ENCODE data around the gene TNFSF9. TPM values are rescaled to one million over a fixed set of nuclear protein-coding genes. Genes with fewer than 3 reads are reported as not detected.

TNFSF9 gene
- polyA plus RNA-seq, 1 of the 3 experiments (the other 2 are of a cell fraction): 10.7 TPM

GRCh38 chr19:6490134-6490533, 40.7 kb upstream of the TNFSF9 start:
- Histone ChIP-seq H3K9me2 (no peaks in the 10 kb centered on the region), H3K9ac (no peak overlapping the region), H3K79me2 (ENCODE audit: insufficient read depth) (no peaks in the 10 kb centered on the region), H3K36me3 (replicated peaks in 1 of 2; ENCODE audit: control insufficient read depth in 1 of 2, insufficient read depth in 2 of 2, low read length in 1 of 2) (no peaks in the 10 kb centered on the region), H3K4me2 (peak overlapping the region; percentile 5; the same call in 1 of the 2 replicates), H2AFZ (ENCODE audit: low read depth) (no peak overlapping the region), H3K9me3 (no peaks in the 10 kb centered on the region), H3K4me3 (ENCODE audit: low read depth in 2 of 2, low read length in 1 of 2) (no peak overlapping the region), H4K20me1 (ENCODE audit: insufficient read depth) (no peaks in the 10 kb centered on the region), H3K27ac (ENCODE audit: low read depth in 2 of 2, low read length in 1 of 2) (no peak overlapping the region), H3K27me3 (ENCODE audit: insufficient read depth) (no peaks in the 10 kb centered on the region), H3K4me1 (ENCODE audit: control insufficient read depth in 1 of 2, insufficient read depth in 2 of 2, low read depth in 1 of 2, low read length in 1 of 2) (no peaks in the 10 kb centered on the region; a peak in 1 of 4 replicates), H3F3A (replicated peaks; ENCODE audit: insufficient read depth) (no peaks in the 10 kb centered on the region)
- no peak for DNase-seq
- TF ChIP-seq YY1 (IDR thresholded peaks at IDR 0.05; ENCODE audit: low read depth) (no peak), JUND (IDR thresholded peaks at IDR 0.05) (no peak), GATA2 (CRISPR knock-in tag; IDR thresholded peaks at IDR 0.05) (no peak), FOXM1 (IDR thresholded peaks at IDR 0.05; ENCODE audit: low read depth) (no peak), FOSL2 (IDR thresholded peaks at IDR 0.05; ENCODE audit: borderline replicate concordance, low read depth) (no peak), GABPA (IDR thresholded peaks at IDR 0.05; ENCODE audit: low read depth) (no peak), RCOR1 (IDR thresholded peaks at IDR 0.05; ENCODE audit: low read length) (no peak), NRF1 (IDR thresholded peaks at IDR 0.05; ENCODE audit: low read depth, low read length) (no peak)
- 15% methylated on average over 2 of the region's 2 CpGs for WGBS (ENCODE audit: low lambda C conversion rate)
- ChIA-PET CTCF (interaction anchor here (2.2 kb wide), 1 partner anchor 8 kb away, joined by 14 read pairs; the partner anchor contains the start of gene DENND1C), POLR2A (no interaction called here)

GRCh38 chr19:6491802-6492592, 38.8 kb upstream of the TNFSF9 start:
- H3K4me3 ChIP-seq (ENCODE audit: low read depth in 2 of 2, low read length in 1 of 2): no peak overlapping the region
- no peak overlapping the region for H3K4me2 ChIP-seq
- no peaks in the 10 kb centered on the region; a peak in 1 of 4 replicates for H3K4me1 ChIP-seq (ENCODE audit: control insufficient read depth in 1 of 2, insufficient read depth in 2 of 2, low read depth in 1 of 2, low read length in 1 of 2)
- no peak overlapping the region for H2AFZ ChIP-seq (ENCODE audit: low read depth)
- H3F3A ChIP-seq (replicated peaks; ENCODE audit: insufficient read depth): no peaks in the 10 kb centered on the region
- ChIA-PET CTCF (interaction anchor here (1.3 to 2.2 kb wide), 2 partner anchors 10 kb away, joined by 4 to 14 read pairs; partner anchors contain the start of genes DENND1C and TUBB4A), POLR2A (no interaction called here)
- no peaks in the 10 kb centered on the region for H3K27me3 ChIP-seq (ENCODE audit: insufficient read depth)
- H3K9me3 ChIP-seq: no peaks in the 10 kb centered on the region
- DNase-seq: no peak
- H3K9me2 ChIP-seq: no peaks in the 10 kb centered on the region
- no peaks in the 10 kb centered on the region for H3K79me2 ChIP-seq (ENCODE audit: insufficient read depth)
- H4K20me1 ChIP-seq (ENCODE audit: insufficient read depth): no peaks in the 10 kb centered on the region
- H3K36me3 ChIP-seq (replicated peaks in 1 of 2; ENCODE audit: control insufficient read depth in 1 of 2, insufficient read depth in 2 of 2, low read length in 1 of 2): no peaks in the 10 kb centered on the region
- no peak overlapping the region for H3K9ac ChIP-seq
- no peak overlapping the region for H3K27ac ChIP-seq (ENCODE audit: low read depth in 2 of 2, low read length in 1 of 2)
- 40% methylated on average over 4 of the region's 4 CpGs for WGBS (ENCODE audit: low lambda C conversion rate)
- no peak for TF ChIP-seq POLR2AphosphoS5 (IDR thresholded peaks at IDR 0.05; ENCODE audit: low read depth, low read length)
- TF ChIP-seq NRF1 (IDR thresholded peaks at IDR 0.05; ENCODE audit: low read depth, low read length): no peak
- TF ChIP-seq REST (IDR thresholded peaks at IDR 0.05; ENCODE audit: low read depth, low read length): no peak
- TF ChIP-seq FOXJ3 (CRISPR knock-in tag; IDR thresholded peaks at IDR 0.05): no peak
- no peak for TF ChIP-seq MAX (IDR thresholded peaks at IDR 0.05; ENCODE audit: low read depth)
- TF ChIP-seq GABPA (IDR thresholded peaks at IDR 0.05; ENCODE audit: low read depth): no peak
- TF ChIP-seq RXRA (IDR thresholded peaks at IDR 0.05; ENCODE audit: borderline replicate concordance, low read depth): no peak
- TF ChIP-seq FOSL2 (IDR thresholded peaks at IDR 0.05; ENCODE audit: borderline replicate concordance, low read depth): no peak
- no peak for TF ChIP-seq NFIC (IDR thresholded peaks at IDR 0.05; ENCODE audit: borderline replicate concordance)
- TF ChIP-seq ZBTB33 (IDR thresholded peaks at IDR 0.05; ENCODE audit: borderline replicate concordance, low read depth): no peak
- TF ChIP-seq MXI1 (IDR thresholded peaks at IDR 0.05; ENCODE audit: low read depth, low read length): no peak
- no peak for TF ChIP-seq TCF12 (IDR thresholded peaks at IDR 0.05)
- TF ChIP-seq TEAD4 (IDR thresholded peaks at IDR 0.05; ENCODE audit: borderline replicate concordance, insufficient read depth): no peak
- TF ChIP-seq YY1 (IDR thresholded peaks at IDR 0.05; ENCODE audit: low read depth): no peak
- no peak for TF ChIP-seq TAF1 (IDR thresholded peaks at IDR 0.05; ENCODE audit: borderline replicate concordance, low read depth, low read length)
- no peak for TF ChIP-seq RAD21 (IDR thresholded peaks at IDR 0.05; ENCODE audit: low read length)
- no peak for TF ChIP-seq GATA2 (CRISPR knock-in tag; IDR thresholded peaks at IDR 0.05)
- TF ChIP-seq CHD2 (IDR thresholded peaks at IDR 0.05; ENCODE audit: low read length, partially characterized antibody): no peak

All from SK-N-SH (cell line).